ENCODE measurements around the gene ERGIC3.

The ERGIC3 gene

DNA sequence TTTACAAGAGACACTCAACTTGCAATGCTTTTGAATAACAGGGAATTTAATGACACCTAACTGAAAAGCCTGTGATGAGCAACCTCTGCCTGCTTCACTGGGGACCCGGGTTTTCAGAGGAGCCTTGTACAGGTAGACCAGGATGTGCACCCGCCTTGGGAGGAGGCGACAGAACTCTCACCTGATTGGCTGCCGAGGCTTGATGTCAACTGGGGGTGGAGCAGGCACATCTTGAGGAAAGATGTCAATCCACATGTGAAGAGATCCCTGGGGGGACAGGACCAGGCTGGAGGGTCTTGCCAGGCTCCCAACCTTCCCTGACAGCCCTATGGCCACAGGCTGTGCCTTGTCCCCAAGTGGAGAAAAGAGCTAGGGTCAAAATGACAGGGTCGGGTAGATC is 19.8 kb downstream of the ERGIC3 start:
- no peak for DNase-seq (ENCODE audit: low read depth)

DNA sequence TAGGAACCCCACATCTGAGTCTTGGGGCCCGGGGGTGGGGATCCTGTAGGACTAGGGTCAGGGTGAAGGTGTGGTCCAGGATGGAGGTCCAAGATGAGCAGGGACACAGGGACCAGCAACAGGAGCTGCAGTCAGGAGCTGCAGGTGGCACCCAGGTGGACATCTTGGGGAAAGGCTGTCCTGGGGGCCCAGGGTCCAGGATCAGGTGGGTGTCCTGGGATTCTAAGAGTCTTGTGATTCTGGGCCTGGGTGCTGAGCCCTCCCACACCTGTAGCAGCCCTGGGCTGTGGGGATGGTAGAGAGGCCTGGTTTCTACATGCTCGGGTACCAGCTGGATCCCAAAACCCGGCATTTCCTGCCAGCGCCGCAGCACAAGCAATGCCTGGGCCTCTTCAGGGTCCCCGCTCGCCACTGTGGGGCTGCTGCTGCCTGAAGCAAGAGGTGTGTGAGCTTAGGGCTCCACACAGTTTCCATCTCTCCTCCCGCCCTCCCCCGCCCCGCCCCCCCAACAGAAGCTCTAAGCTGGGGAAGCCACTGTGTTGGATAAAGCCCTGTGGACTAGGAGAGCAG is 20.7 kb downstream of the ERGIC3 start:
- DNase-seq (ENCODE audit: low read depth), result no peak

DNA sequence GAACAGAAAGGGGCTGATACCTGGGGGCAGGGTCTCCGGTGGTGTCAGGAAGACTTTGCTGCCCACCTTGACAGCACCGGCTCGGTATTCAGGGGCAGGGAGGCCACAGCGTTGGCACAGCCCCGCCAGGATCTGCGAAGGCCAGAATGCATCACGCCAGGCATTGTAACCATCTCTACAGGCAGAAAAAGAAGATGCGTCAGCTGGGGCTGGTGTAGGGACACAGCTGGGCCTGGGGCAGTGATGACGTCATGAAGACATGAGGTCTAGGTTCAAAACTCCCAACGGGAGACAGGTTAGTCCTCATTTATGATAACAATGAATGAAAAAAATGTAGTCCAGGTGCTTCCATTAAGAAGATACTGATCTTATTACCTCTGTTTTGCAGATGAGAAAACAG is 22.0 kb downstream of the ERGIC3 start:
- no peak for DNase-seq (ENCODE audit: low read depth)

DNA sequence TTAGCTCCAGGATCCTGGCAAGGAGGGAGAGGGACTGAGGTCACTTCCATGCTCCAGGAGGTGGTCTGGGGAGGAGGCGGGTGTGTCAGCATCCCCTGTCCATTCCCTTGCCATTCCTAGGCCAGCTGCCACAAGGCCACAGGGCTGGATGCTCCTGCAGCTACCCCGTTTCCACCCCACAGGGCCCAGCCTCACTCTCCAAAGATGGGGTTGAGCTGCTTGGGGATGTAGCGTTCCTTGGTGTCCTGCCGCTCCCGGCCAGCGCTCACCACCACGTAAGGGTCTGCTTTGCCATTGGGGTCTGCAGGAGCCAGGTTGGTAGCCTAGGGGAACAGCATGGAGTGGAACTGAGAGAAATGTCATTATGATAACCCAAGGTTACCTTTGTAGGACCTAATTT is 23.0 kb downstream of the ERGIC3 start:
- no peak for DNase-seq (ENCODE audit: low read depth)

GRCh38 chr20:35568645-35569044 is 26.8 kb downstream of the ERGIC3 start:
- DNase-seq (ENCODE audit: low read depth), result no peak

DNA sequence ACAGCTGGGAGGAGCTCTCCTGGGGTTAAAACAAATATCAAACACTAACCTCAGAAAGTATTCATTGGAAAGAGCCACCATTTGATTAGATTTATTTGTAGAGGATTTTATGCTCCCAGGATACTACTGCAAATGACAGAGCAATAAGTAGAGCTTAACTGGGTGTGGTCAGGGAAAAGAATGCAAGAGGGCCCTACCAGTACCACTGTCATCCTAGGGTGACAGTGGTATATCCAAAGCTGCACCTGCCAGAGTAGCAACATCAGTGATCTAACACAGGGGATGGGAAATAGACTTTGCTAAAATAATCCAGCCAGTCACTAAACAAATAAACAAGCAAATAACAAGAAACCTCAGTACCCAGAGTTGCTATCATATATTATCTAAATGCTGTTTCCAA is 29.7 kb downstream of the ERGIC3 start:
- DNase-seq (ENCODE audit: low read depth), result no peak

DNA sequence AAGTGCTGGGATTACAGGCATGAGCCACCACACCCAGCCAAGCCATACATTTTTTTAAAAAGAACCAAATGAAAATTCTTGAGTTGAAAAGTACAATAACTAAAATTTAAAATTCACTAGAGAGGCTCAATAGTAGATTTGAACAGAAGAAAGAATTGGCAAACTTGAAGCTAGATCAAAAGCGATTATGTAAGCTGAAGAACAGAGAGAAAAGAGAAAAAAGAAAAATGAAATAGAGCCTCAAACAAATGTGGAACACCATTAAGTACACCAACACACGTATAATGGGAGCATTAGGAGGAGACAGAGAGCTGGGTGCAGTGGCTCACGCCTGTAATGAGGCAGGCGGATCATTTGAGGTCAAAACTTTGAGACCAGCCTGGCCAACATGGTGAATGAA is 31.0 kb downstream of the ERGIC3 start:
- DNase-seq (ENCODE audit: low read depth), result no peak

DNA sequence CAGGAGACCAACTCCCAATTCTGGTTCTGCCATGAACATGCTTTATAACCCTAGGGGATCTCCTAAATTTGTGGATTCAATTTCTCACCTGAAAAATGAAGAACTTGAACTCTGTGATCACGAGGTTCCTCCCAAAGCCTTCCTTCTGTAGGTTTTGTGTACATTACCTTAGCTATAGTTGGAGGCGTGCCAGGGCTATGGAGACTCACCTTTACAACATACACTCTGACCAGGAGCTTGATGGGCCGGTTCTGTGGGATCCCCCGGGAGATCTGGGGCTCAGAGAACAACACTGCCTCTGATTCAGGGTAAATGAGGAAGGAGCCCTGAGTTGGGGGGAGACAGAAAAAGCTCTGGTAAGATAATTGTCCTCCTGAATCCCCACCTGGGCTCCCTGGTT is 34.1 kb downstream of the ERGIC3 start:
- no peak for DNase-seq (ENCODE audit: low read depth)

GRCh38 chr20:35576816-35577215 is 34.9 kb downstream of the ERGIC3 start:
- no peak for DNase-seq (ENCODE audit: low read depth)

GRCh38 chr20:35578469-35578868 is 36.6 kb downstream of the ERGIC3 start:
- no peak for DNase-seq (ENCODE audit: low read depth)

DNA sequence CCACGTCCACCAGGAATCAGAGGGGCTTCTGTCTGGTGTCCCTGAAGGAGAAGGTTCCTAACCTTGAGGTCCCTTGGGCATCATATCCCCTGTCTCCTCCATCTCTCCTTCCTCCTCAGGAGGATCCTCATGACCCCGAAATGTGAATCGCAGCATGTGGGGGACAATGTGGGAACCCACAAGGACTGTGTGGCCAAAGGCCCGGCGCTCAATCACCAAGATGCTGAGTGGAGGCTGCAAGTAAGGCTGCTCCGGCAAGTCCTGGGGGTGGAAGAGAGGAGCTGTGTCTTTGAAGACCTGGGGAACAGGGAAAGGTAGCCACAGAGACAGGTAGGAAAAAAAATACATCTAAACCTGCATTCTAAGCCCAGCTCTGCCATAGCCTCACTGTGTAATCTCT is 37.3 kb downstream of the ERGIC3 start:
- DNase-seq (ENCODE audit: low read depth), result no peak

- no peak for DNase-seq (ENCODE audit: low read depth)
Measured at GRCh38 chr20:35582131-35582530, 40.3 kb downstream of the ERGIC3 start.

DNA sequence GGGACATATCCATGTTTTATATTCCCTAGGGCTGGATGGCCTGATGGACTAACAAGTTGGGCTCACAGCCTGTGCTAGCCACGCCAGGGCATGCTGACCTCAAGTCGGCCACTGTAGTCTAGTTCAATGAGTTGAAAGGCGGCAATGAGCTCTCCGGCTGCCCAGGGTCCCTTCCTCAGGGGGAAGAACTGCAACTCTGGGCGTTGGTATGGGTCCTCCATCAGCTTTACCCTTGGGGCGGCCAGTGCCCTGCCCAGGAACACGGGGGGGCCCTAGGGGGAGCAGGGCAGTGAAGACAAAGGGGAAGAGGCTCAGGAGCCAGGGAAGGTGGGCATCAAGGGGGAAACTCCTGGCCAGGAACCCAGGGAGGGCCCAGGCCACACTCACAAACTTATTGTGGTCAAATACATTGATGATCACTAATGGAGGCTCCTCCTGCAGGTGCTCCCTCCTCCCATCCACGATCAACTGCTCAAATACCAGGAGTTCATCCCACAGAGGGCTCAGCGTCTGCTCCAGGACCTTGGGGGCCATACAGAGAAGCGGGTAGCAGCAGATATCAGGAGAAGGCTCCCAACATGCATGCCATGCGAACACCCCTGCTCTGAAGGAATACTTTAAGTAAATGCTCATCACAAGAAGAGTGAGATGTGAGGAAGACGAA is 41.0 kb downstream of the ERGIC3 start:
- DNase-seq (ENCODE audit: low read depth), result no peak

DNA sequence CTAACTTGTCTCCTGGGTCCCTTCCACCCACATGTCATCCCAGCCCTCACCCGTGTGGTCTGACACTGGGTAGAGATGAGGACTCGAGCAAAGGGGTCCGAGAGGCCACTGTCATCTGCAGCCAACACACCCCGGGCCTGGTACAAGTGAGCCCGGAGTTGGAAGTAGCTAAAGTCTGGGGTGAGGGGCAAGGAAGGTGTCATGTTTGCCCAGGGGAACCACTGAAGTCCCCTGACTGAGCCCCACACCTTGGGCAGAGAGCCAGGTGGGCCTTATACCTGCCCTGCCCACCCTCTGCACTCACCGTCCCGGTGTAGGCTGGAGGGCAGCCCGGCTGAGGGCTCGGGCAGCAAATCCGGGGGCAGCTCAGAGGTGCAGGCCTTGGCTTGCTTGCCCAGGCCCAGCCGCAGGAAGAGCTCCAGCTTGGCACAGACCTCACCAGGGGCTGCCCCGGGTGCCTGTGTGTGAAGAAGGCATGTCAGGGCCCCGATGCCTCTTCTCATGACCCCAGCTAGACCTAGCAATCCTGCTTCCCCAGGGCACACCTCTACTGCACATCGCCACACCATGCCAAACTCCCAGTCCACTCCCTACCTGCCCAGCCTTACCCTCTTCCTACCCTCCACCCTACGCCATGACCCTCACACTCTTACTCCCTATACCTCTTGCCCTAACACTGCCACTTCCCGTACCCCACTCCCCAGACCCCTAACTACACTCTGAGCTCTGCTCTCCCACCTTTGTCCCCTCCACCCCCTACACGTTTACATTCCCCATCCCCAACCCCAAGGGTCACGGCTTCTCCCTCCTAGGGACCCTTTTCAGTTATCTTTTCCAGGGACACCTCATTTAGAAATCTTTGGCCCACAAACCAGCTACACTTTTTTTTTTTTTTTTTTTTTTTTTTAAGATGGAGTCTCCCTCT is 42.0 kb downstream of the ERGIC3 start:
- no peak for DNase-seq (ENCODE audit: low read depth)

DNA sequence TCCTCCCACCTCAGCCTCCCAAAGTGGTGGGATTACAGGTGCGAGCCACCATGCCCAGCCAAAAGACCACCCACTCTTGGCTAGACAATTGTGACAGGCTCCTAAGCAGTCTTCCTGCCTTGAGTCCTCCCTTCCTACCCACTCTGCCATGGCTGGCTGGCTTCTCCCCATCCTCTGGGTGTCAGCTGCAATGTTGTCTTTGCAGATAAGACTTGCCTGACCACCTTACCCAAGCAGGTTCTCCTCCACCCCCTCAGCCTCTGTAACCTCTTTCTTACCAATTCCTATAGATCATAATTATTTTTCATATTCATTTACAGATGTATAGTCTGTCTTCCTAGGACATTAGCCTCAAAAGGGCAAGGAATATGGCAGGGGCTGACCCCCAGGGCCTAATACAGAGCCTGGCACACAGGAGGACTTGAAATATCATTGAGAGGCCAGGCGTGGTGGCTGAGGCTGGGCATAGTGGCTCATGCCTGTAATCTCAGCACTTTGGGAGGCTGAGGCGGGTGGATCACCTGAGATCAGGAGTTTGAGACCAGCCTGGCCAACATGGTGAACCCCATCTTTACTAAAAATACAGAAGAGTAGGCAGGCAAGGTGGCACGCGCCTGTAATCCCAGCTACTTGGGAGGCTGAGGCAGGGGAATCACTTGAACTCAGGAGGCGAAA is 45.0 kb downstream of the ERGIC3 start:
- DNase-seq (ENCODE audit: low read depth), result no peak

- no peak for DNase-seq (ENCODE audit: low read depth)
Measured at GRCh38 chr20:35587436-35587835, 45.6 kb downstream of the ERGIC3 start.

GRCh38 chr20:35588397-35588796 is 46.5 kb downstream of the ERGIC3 start:
- DNase-seq (ENCODE audit: low read depth), result no peak

GRCh38 chr20:35592339-35592974 is 50.6 kb downstream of the ERGIC3 start:
- DNase-seq (ENCODE audit: low read depth), result no peak

DNA sequence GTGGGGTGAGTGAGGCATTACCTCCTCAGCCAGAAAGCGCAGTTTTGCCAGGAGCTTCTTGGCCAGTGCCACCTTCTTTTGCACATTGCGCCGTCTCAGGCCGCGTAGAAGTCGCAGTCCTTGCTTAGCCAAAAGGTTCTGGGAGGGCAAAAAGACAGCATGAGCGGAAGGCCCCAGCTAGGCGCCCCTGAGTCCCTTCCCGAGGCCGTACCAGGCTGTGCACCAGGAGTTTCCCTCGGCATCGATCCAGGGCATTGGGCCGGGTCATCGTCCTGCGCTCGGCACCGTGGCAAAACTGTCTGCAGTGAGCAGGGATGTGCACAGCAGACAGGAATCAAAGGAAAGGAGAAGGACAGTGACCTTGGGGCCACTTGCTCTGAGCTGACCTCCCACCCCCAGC is 53.6 kb downstream of the ERGIC3 start:
- DNase-seq (ENCODE audit: low read depth), result no peak

GRCh38 chr20:35595901-35596300 is 54.0 kb downstream of the ERGIC3 start:
- no peak for DNase-seq (ENCODE audit: low read depth)

GRCh38 chr20:35597186-35597585 is 55.3 kb downstream of the ERGIC3 start:
- no peak for DNase-seq (ENCODE audit: low read depth)

- no peak for DNase-seq (ENCODE audit: low read depth)
Measured at GRCh38 chr20:35598476-35598875, 56.6 kb downstream of the ERGIC3 start.
